Activated CD8-positive, alpha-beta memory T cell treated with anti-CD3 and anti-CD28 coated beads, Interleukin-2, amount 50 U/mL, for 1 hour (primary cell): Measurements from ENCODE around the gene ESD.
"Not testable (repeated sequence)": the region's sequence is repeated elsewhere in the genome, so short reads cannot be mapped to it uniquely, and the experiment has no call there.

Experiments used
- DNase-seq: peaks from one replicate; pipeline ENCODE4 v3.0.0-alpha.2; 2020; ENCODE audit errors: extremely low read depth

ESD gene

GRCh38 chr13:46795321-46795720, 1.6 kb downstream of the ESD start:
- no peak for DNase-seq

GRCh38 chr13:46783504-46783903, 13.5 kb downstream of the ESD start:
- DNase-seq: no peak

- DNase-seq: no peak
Observed at GRCh38 chr13:46782691-46783090, 14.3 kb downstream of the ESD start.

- no peak for DNase-seq
Observed at GRCh38 chr13:46782066-46782465, 14.9 kb downstream of the ESD start.

- no peak for DNase-seq
Observed at GRCh38 chr13:46778890-46779289, 18.1 kb downstream of the ESD start.

- DNase-seq: no peak
Observed at GRCh38 chr13:46778095-46778494, 18.9 kb downstream of the ESD start.

- DNase-seq: no peak
Observed at GRCh38 chr13:46775385-46776107, 21.4 kb downstream of the ESD start.

- DNase-seq: no peak
Observed at GRCh38 chr13:46773541-46773940, 23.4 kb downstream of the ESD start.

GRCh38 chr13:46771693-46772092, 25.3 kb downstream of the ESD start:
- no peak for DNase-seq

GRCh38 chr13:46769925-46770324, 27.0 kb downstream of the ESD start:
- DNase-seq: not testable (repeated sequence)

GRCh38 chr13:46761866-46762265, 35.1 kb downstream of the ESD start:
- no peak for DNase-seq

GRCh38 chr13:46761174-46761573, 35.8 kb downstream of the ESD start:
- no peak for DNase-seq

- DNase-seq: no peak
Observed at GRCh38 chr13:46759846-46760245, 37.1 kb downstream of the ESD start.

GRCh38 chr13:46757640-46758039, 39.3 kb downstream of the ESD start:
- no peak for DNase-seq

- DNase-seq: no peak
Observed at GRCh38 chr13:46756977-46757376, 40.0 kb downstream of the ESD start.

- not testable (repeated sequence) for DNase-seq
Observed at GRCh38 chr13:46755508-46755907, 41.5 kb downstream of the ESD start.

- no peak for DNase-seq
Observed at GRCh38 chr13:46754812-46755211, 42.1 kb downstream of the ESD start.

- no peak for DNase-seq
Observed at GRCh38 chr13:46753917-46754316, 43.0 kb downstream of the ESD start.

- DNase-seq: no peak
Observed at GRCh38 chr13:46753137-46753536, 43.8 kb downstream of the ESD start.

GRCh38 chr13:46751811-46752635, 44.9 kb downstream of the ESD start:
- peak; percentile 10 for DNase-seq

- DNase-seq: no peak
Observed at GRCh38 chr13:46749951-46750350, 47.0 kb downstream of the ESD start.

GRCh38 chr13:46748300-46748699, 48.7 kb downstream of the ESD start:
- DNase-seq: no peak
